Dedifferentiated amniotic fluid mesenchymal stem cell (primary cell): ENCODE measurements around the gene MAP6.

Source experiments
- DNase-seq: peaks from one replicate; pipeline ENCODE4 v3.0.0-alpha.2; 2016; ENCODE audit errors: extremely low spot score

The MAP6 gene

DNA sequence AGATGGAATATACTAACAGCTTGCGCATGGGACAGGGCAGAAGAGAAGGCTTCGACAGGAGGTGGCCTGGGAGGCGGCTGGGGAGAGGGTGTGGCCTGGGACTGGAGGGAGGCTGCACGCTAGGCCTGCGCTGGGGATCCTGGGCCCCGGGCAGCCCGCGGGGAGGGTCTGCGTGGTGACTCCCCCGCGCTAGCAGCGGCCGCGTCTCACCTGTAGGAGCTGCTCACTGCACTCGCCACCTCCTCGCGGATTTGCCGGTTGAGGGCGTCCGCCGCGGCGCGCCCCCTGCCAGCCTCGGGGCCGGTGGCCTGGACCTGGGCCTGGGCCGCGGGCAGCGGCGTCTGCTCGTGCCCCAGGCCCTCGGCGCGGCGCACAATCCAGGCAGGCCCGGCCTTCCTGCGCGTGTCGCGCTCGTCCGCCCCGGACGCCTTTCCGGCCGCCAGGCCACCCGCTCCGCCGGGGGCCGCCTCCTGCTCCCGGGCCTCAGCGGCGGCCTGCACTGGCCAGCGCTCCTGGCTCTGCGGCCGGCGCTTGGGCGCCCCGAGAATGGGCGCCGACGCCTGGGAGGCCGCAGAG is 1.5 kb downstream of the MAP6 start:
- DNase-seq: no peak

GRCh38 chr11:75665990-75666389 is 2.8 kb downstream of the MAP6 start:
- DNase-seq: no peak

DNA sequence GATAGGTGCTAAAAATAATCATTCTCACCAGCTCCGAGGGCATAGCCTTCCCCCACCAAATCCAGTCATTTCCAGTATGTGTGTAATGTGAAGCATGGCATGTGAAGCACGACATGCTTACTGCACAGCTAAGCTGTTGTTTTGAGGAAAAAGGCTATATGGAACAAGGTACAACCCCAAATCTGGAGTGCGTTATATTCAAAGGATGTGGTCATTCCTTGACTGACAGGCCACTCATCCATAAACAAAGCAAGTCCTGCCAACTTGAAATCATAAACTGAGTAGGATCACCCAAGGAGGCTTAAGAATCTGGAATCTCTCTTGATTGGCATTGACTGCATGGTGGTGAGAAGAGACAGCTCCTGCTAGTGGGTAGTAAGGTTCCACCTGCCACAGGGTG is 3.7 kb downstream of the MAP6 start:
- no peak for DNase-seq

DNA sequence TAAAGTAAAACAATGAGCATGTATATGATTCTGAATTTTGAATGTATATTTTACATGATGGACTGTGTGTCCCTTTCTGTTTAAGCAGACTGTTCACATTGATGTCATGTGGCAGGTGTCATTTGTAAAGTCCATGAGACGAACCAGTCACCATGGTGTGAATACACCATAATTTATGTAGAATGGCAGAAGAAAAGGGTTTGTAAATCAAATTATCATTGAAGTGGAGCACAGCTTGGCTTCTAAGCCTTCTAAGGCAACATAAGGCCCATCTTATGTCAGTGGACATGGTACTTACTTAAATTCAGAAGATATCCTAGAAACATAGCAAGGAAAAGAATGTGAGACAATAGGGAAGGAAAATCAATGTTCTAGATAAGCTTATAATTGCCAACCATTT is 4.4 kb downstream of the MAP6 start:
- no peak for DNase-seq

DNA sequence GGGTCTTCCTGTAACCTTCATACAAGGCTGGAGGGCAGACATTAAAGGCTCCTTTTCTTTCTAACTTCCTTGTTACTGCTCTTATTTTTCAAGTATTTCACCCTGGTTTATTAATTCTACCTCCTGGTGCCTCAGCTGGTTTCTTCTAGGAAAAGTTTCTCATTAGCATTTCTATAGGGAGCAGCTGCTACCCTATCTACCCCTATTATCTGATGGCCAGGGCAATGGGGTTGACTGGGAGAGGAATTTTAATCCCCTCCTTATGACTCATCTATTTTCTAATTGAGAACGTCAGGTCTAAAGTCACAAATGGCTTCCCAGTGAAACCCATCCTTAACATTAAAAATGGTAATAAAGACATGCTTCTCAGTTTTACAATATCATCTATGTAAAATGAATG is 5.0 kb downstream of the MAP6 start:
- no peak for DNase-seq

DNA sequence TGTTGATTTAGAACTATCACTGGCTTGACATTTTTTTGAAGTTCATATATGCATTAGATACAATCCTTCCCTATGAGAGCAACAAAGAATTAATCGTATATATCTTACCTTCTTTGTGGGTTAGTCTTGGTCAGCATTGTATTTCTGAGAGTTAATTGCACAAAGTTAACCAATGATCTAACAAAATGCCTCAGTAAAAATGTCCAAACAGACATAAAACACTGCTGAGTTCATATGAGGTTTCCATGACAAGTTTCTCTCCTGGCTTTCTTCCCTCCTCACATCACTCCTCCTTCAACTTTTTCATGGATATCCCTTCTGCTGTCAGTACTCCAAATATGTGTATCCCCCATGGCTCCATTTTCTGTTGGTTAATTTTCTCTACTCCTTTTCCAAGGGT is 9.0 kb downstream of the MAP6 start:
- DNase-seq: no peak

DNA sequence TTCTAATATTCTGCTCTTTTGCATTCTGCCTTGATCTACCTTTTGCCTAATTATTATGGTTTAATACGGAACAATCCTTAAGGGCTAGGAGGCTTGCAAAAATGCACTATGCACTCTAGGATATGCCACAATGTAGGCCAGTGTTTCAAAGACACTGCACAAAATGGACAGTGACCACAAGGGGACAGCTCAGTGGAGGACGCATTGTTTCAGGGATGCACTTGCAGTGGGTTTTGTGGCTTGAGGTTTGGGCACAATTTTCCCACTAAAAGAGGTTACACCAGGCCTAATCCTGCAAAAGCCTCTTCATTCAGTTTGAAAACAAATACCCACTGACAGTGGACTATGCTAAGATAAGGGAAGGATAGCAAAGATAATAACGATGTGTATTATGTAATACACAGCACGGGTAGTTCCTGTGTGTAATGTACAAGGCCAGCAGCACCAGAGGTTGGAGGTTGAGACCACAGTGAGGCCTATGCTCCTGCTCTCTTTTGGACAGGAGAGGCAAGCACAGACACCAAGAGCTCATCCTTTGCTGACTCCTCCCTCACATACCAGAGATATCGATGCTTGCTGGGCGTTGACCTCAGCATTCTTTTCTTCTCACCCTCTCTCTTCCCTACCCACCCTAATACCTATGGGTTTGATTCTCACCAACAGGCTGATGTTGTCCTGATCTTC is 12.7 kb downstream of the MAP6 start:
- DNase-seq: no peak

DNA sequence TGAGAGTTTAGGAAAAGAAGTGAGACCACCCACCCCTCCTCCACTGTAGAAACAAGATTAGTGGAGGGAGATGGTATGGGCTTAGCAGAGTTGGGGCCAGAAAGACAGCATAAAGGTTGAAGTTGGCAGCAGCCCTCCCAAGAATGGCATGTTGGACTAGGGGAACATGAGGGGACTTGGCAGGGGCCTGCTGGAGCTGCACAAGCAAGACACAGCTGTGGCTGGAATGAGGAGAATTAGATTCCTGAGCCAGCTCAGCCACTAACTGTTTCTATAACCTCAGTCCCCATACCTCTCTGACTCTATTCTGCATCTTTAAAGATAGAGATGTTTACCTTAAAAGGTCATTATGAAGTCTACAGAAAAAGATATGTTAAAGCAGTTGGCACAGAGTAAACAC is 13.2 kb downstream of the MAP6 start:
- DNase-seq: no peak

GRCh38 chr11:75654314-75654713 is 14.5 kb downstream of the MAP6 start:
- no peak for DNase-seq

- DNase-seq: no peak
These were observed 15.3 kb downstream of the MAP6 start for GRCh38 chr11:75653532-75653931.

GRCh38 chr11:75652936-75653335 is 15.9 kb downstream of the MAP6 start:
- DNase-seq: no peak

GRCh38 chr11:75651218-75651617 is 17.6 kb downstream of the MAP6 start:
- no peak for DNase-seq

- no peak for DNase-seq
These were observed 18.6 kb downstream of the MAP6 start for GRCh38 chr11:75650167-75650723.

- DNase-seq: no peak
These were observed 23.9 kb downstream of the MAP6 start for GRCh38 chr11:75644946-75645345.

- DNase-seq: no peak
These were observed 24.5 kb downstream of the MAP6 start for GRCh38 chr11:75644370-75644769.

GRCh38 chr11:75642402-75643113 is 26.3 kb downstream of the MAP6 start:
- DNase-seq: no peak

DNA sequence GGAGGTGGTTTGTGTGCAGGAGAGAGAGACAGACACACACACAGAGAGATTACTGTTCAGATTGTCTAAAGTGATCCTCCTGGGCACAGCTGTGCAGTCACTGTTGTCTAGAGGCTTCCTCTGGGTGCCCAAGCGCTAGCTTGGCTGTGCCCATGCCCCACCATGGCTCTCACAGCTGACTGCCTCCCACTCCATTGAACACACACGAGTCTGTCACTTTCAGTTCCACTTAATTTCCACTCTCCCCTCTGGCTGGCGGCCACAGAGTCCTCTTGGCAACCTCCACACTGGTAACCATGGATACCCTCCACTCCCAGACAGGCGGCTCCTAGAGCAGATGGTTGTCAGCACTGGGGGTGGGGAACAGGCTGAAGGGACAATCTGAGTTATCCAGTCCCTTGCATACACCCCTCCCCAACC is 29.1 kb downstream of the MAP6 start:
- DNase-seq: peak; percentile 58

DNA sequence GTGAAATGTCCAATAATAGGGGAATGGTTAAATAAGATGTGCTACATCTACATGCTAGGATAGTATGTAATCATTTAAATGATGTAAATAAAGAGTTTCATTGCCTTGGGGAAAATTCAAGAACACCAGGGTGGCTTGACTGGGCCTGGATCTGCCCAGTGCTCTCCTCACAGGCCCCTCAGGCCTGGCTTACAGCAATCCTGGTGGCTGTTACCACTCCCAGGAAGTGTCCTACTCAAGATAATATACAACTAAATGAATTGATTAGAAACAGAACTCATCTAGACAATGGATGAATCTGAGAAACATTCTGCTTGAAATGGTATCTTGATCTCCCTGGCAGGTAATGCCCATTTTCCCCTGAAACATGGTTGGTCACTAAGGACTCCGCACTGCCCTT is 30.8 kb downstream of the MAP6 start:
- no peak for DNase-seq

GRCh38 chr11:75635066-75635862 is 33.6 kb downstream of the MAP6 start:
- DNase-seq: peak; percentile 47

- DNase-seq: no peak
These were observed 35.3 kb downstream of the MAP6 start for GRCh38 chr11:75633409-75634066.

GRCh38 chr11:75632962-75633361 is 35.9 kb downstream of the MAP6 start:
- DNase-seq: no peak

DNA sequence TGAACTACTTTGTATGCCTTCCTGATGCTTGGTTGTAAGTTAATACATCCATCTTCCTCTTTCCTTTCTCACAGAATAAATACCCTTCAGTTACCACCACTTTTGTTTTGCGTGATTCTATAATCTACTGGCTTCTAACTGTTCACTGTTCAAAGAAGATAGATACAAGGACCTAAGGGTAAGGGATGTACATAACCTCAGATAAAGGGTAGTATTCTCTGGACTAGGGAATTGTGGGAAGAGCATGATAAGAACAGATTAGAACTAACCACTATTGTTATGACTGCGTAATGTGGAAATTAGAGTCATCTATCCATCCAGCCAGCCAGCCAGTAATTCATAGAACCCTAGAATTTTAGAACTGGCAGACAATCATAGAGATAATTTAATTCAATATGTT is 36.4 kb downstream of the MAP6 start:
- DNase-seq: no peak
